HepG2 (cell line): ENCODE measurements around the gene ACVR1B. TPM values are rescaled to one million over a fixed set of nuclear protein-coding genes. Genes with fewer than 3 reads are reported as not detected.

Experiments
- FOSL2 ChIP-seq: sonication (generic); formaldehyde crosslinking; IDR thresholded peaks from 2 replicates; pipeline ENCODE4 v1.4.0; 2020; ENCODE audit warnings: missing genetic modification reagents
- LCORL ChIP-seq, 2 experiments: fragments of 450-650 bp in 1 of 2; sonication (generic) in 1 of 2; formaldehyde crosslinking in 1 of 2; IDR thresholded peaks; 2 replicates each; pipeline versions ENCODE4 v1.5.0 to v1.6.1; 2017 to 2020; ENCODE audit warnings: antibody characterized with exemption in 1 of 2, missing genetic modification reagents in 1 of 2
- SAP130 ChIP-seq: IDR thresholded peaks from 2 replicates; pipeline ENCODE4 v1.6.1; 2016; ENCODE audit warnings: low read depth
- ZBTB10 ChIP-seq: sonication (generic); formaldehyde crosslinking; IDR thresholded peaks from 2 replicates; pipeline ENCODE4 v1.4.0; 2020; ENCODE audit warnings: missing genetic modification reagents, borderline replicate concordance
- ZNF720 ChIP-seq: sonication (generic); formaldehyde crosslinking; IDR thresholded peaks from 2 replicates; pipeline ENCODE4 v1.4.0; 2020; ENCODE audit warnings: missing genetic modification reagents
- polyA plus RNA-seq, 8 experiments: library from polyadenylated mRNA; depleted of rRNA in 3 of 8; stranded (reverse) in 7 of 8; unstranded in 1 of 8; fragments of >200 nt; fragmentation: Illumina TruSeq in 4 of 8; extraction: Trizol in 4 of 8; gene quantifications; 2 replicates each; pipeline versions ENCODE4 v1.2.1 to v1.2.3, GENCODE V29; 2011 to 2016; ENCODE audit warnings: low read depth in 4 of 8, missing spikeins in 1 of 8, mixed read lengths in 1 of 8; ENCODE audit not compliant: insufficient read depth in 1 of 8
- total RNA-seq, 5 experiments: library from RNA; depleted of rRNA; stranded (reverse); fragments of >200 nt; fragmentation: Illumina TruSeq; extraction: Trizol; gene quantifications; 2 replicates each; pipeline ENCODE4 v1.2.3, GENCODE V29; 2016; ENCODE audit warnings: low read depth in 1 of 5
- TF ChIP-seq, protein P1 (sequence below): sonication (generic); formaldehyde crosslinking; IDR thresholded peaks from 2 replicates; pipeline ENCODE4 v1.5.1; 2020; ENCODE audit warnings: mild to moderate bottlenecking, moderate library complexity, missing genetic modification reagents
- TF ChIP-seq, protein P2 (sequence below): sonication (generic); IDR thresholded peaks from 2 replicates; pipeline ENCODE4 v1.6.1; 2016; ENCODE audit warnings: low read depth, borderline replicate concordance
- TF ChIP-seq, protein P3 (sequence below): sonication (generic); formaldehyde crosslinking; IDR thresholded peaks from 2 replicates; pipeline ENCODE4 v1.9.0; 2022; ENCODE audit warnings: low read depth, missing genetic modification reagents

ACVR1B gene
- total and polyA plus RNA-seq, 2 of the 13 experiments (the other 11 are each of a cell fraction or from before 2014, with no cell fraction given): 8.9 to 12.1 TPM

DNA sequence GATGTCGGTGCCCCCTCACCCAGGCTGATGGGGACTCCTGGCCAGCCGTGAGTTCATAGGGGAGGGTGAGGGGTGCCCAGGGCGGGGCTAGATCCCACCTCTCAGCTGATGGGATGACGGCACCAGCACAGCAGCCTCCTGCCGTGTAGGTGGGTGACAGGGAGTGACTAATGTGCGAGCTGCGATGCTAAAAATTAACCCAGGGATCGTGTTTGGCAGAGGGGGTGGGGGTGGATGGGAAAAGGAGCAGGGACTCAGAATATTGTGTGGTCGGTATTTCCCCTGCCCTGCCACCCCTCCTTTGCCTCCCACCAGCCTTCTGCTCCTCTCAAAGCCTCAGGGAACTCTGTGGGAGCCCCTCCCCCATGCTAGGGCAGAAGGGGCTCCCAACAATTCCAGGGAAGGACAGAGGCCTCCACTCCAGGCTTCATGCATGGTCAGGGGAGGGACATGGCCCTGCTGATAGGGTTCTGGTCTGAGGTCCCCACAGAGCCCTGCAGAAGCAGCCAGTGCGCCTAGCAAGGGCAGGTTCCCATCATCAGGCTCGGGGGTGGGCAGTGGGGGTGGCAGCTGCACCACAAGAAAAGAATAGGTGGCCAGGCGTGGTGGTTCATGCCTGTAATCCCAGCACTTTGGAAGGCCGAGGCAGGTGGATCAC is 67.7 kb downstream of the ACVR1B start (continued):
- TF ChIP-seq ZNF720 (CRISPR knock-in tag): no peak
- TF ChIP-seq LCORL (IDR thresholded peaks at IDR 0.05): no peak
- 0 out of 2 replicates have a peak, but pooled peaks have one; percentile 31 for TF ChIP-seq LCORL (CRISPR knock-in tag; IDR thresholded peaks at IDR 0.05)
- peak; percentile 25; the same call in 1 of the 2 replicates for TF ChIP-seq SAP130
- peak; percentile 37; the same call in 1 of the 2 replicates for TF ChIP-seq FOSL2 (CRISPR knock-in tag)
- TF ChIP-seq, protein P1, sequence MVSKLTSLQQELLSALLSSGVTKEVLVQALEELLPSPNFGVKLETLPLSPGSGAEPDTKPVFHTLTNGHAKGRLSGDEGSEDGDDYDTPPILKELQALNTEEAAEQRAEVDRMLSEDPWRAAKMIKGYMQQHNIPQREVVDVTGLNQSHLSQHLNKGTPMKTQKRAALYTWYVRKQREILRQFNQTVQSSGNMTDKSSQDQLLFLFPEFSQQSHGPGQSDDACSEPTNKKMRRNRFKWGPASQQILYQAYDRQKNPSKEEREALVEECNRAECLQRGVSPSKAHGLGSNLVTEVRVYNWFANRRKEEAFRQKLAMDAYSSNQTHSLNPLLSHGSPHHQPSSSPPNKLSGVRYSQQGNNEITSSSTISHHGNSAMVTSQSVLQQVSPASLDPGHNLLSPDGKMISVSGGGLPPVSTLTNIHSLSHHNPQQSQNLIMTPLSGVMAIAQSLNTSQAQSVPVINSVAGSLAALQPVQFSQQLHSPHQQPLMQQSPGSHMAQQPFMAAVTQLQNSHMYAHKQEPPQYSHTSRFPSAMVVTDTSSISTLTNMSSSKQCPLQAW (CRISPR knock-in tag): peak; percentile 43; the same call in 1 of the 2 replicates
- no peak for TF ChIP-seq ZBTB10
- TF ChIP-seq, protein P2, sequence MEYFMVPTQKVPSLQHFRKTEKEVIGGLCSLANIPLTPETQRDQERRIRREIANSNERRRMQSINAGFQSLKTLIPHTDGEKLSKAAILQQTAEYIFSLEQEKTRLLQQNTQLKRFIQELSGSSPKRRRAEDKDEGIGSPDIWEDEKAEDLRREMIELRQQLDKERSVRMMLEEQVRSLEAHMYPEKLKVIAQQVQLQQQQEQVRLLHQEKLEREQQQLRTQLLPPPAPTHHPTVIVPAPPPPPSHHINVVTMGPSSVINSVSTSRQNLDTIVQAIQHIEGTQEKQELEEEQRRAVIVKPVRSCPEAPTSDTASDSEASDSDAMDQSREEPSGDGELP: peak; percentile 60; the same call in 1 of the 2 replicates
- TF ChIP-seq, protein P3, sequence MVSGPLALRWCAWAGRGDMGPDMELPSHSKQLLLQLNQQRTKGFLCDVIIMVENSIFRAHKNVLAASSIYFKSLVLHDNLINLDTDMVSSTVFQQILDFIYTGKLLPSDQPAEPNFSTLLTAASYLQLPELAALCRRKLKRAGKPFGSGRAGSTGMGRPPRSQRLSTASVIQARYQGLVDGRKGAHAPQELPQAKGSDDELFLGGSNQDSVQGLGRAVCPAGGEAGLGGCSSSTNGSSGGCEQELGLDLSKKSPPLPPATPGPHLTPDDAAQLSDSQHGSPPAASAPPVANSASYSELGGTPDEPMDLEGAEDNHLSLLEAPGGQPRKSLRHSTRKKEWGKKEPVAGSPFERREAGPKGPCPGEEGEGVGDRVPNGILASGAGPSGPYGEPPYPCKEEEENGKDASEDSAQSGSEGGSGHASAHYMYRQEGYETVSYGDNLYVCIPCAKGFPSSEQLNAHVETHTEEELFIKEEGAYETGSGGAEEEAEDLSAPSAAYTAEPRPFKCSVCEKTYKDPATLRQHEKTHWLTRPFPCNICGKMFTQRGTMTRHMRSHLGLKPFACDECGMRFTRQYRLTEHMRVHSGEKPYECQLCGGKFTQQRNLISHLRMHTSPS (CRISPR knock-in tag): peak; percentile 34; the same call in 1 of the 2 replicates
